ENCODE data around the gene TLCD1.
"Not testable (repeated sequence)": the region's sequence is repeated elsewhere in the genome, so short reads cannot be mapped to it uniquely, and the experiment has no call there.

TLCD1 gene

GRCh38 chr17:28726627-28727491 lies 826 bp upstream of the TLCD1 start:
- DNase-seq, result peak; percentile 88

- no peak for DNase-seq
Observed at GRCh38 chr17:28725660-28726225, 290 bp downstream of the TLCD1 start.

- DNase-seq, result no peak
Observed at GRCh38 chr17:28725166-28725659, 820 bp downstream of the TLCD1 start.

GRCh38 chr17:28724500-28725165 lies 1.4 kb downstream of the TLCD1 start:
- DNase-seq, result no peak

- not testable (repeated sequence) for DNase-seq
Observed at GRCh38 chr17:28723836-28724499, 2.1 kb downstream of the TLCD1 start.

GRCh38 chr17:28723159-28723835 lies 2.7 kb downstream of the TLCD1 start:
- no peak for DNase-seq

- DNase-seq, result no peak
Observed at GRCh38 chr17:28722417-28723158, 3.4 kb downstream of the TLCD1 start.

- DNase-seq, result not testable (repeated sequence)
Observed at GRCh38 chr17:28720997-28721329, 5.1 kb downstream of the TLCD1 start.

- no peak for DNase-seq
Observed at GRCh38 chr17:28720247-28720996, 5.6 kb downstream of the TLCD1 start.

GRCh38 chr17:28719021-28719433 lies 7.0 kb downstream of the TLCD1 start:
- no peak for DNase-seq

GRCh38 chr17:28718333-28719020 lies 7.6 kb downstream of the TLCD1 start:
- DNase-seq, result no peak

- no peak for DNase-seq
Observed at GRCh38 chr17:28717578-28718332, 8.3 kb downstream of the TLCD1 start, which contains the start of gene RAB34. TSS of gene RAB34 (minus strand) at chr17:28717868. CDS start at chr17:28717266, 602 bp downstream.

- DNase-seq, result no peak
Observed at GRCh38 chr17:28716740-28717577, 9.1 kb downstream of the TLCD1 start.

GRCh38 chr17:28715217-28715616 lies 10.8 kb downstream of the TLCD1 start:
- DNase-seq, result no peak

GRCh38 chr17:28714281-28714680 lies 11.8 kb downstream of the TLCD1 start:
- no peak for DNase-seq

- no peak for DNase-seq
Observed at GRCh38 chr17:28712705-28713415, 13.2 kb downstream of the TLCD1 start.

GRCh38 chr17:28712032-28712704 lies 13.9 kb downstream of the TLCD1 start:
- DNase-seq, result peak; percentile 48

GRCh38 chr17:28711723-28712031 lies 14.4 kb downstream of the TLCD1 start, which contains the start of gene PROCA1:
TSS of gene PROCA1 (minus strand) at chr17:28711888. CDS start at chr17:28711660, 228 bp downstream.
- peak; percentile 28 for DNase-seq
